ENCODE data around the gene LETM1.
"Not testable (repeated sequence)": the region's sequence is repeated elsewhere in the genome, so short reads cannot be mapped to it uniquely, and the experiment has no call there.

The LETM1 gene

GRCh38 chr4:1846580-1846979 is 9.4 kb downstream of the LETM1 start:
- no peak overlapping the region for H3K4me3 ChIP-seq (ENCODE audit: control insufficient read depth, low read depth, low read length)
- DNase-seq (ENCODE audit: low read depth): no peak
- TF ChIP-seq CTCF (IDR thresholded peaks at IDR 0.05; ENCODE audit: control insufficient read depth, insufficient read depth, low read depth, low read length, missing control alignments): no peak

- not testable (repeated sequence) for DNase-seq (ENCODE audit: low read depth); H3K4me3 ChIP-seq (ENCODE audit: control insufficient read depth, low read depth, low read length)
Observed at GRCh38 chr4:1844618-1845017, 11.3 kb downstream of the LETM1 start.

- no peak overlapping the region for H3K4me3 ChIP-seq (ENCODE audit: control insufficient read depth, low read depth, low read length)
- TF ChIP-seq CTCF (IDR thresholded peaks at IDR 0.05; ENCODE audit: control insufficient read depth, insufficient read depth, low read depth, low read length, missing control alignments): no peak
- no peak for DNase-seq (ENCODE audit: low read depth)
Observed at GRCh38 chr4:1843852-1844251, 12.1 kb downstream of the LETM1 start.

GRCh38 chr4:1842993-1843448 is 12.9 kb downstream of the LETM1 start:
- no peak for TF ChIP-seq CTCF (IDR thresholded peaks at IDR 0.05; ENCODE audit: control insufficient read depth, insufficient read depth, low read depth, low read length, missing control alignments)
- no peak overlapping the region for H3K4me3 ChIP-seq (ENCODE audit: control insufficient read depth, low read depth, low read length)
- DNase-seq (ENCODE audit: low read depth): peak; percentile 42

- no peak for DNase-seq (ENCODE audit: low read depth)
- no peak for TF ChIP-seq CTCF (IDR thresholded peaks at IDR 0.05; ENCODE audit: control insufficient read depth, insufficient read depth, low read depth, low read length, missing control alignments)
- no peak overlapping the region for H3K4me3 ChIP-seq (ENCODE audit: control insufficient read depth, low read depth, low read length)
Observed at GRCh38 chr4:1842339-1842895, 13.5 kb downstream of the LETM1 start.

- no peak for TF ChIP-seq CTCF (IDR thresholded peaks at IDR 0.05; ENCODE audit: control insufficient read depth, insufficient read depth, low read depth, low read length, missing control alignments)
- no peak overlapping the region for H3K4me3 ChIP-seq (ENCODE audit: control insufficient read depth, low read depth, low read length)
- no peak for DNase-seq (ENCODE audit: low read depth)
Observed at GRCh38 chr4:1841887-1842210, 14.1 kb downstream of the LETM1 start.

GRCh38 chr4:1841201-1841886 is 14.6 kb downstream of the LETM1 start:
- no peak for DNase-seq (ENCODE audit: low read depth)
- no peak for TF ChIP-seq CTCF (IDR thresholded peaks at IDR 0.05; ENCODE audit: control insufficient read depth, insufficient read depth, low read depth, low read length, missing control alignments)
- no peak overlapping the region for H3K4me3 ChIP-seq (ENCODE audit: control insufficient read depth, low read depth, low read length)

Measured in AG09309 (cell line).